ENCODE measurements around the gene UQCC2.

- TF ChIP-seq, protein P1, sequence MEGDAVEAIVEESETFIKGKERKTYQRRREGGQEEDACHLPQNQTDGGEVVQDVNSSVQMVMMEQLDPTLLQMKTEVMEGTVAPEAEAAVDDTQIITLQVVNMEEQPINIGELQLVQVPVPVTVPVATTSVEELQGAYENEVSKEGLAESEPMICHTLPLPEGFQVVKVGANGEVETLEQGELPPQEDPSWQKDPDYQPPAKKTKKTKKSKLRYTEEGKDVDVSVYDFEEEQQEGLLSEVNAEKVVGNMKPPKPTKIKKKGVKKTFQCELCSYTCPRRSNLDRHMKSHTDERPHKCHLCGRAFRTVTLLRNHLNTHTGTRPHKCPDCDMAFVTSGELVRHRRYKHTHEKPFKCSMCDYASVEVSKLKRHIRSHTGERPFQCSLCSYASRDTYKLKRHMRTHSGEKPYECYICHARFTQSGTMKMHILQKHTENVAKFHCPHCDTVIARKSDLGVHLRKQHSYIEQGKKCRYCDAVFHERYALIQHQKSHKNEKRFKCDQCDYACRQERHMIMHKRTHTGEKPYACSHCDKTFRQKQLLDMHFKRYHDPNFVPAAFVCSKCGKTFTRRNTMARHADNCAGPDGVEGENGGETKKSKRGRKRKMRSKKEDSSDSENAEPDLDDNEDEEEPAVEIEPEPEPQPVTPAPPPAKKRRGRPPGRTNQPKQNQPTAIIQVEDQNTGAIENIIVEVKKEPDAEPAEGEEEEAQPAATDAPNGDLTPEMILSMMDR (IDR thresholded peaks at IDR 0.05; ENCODE audit: low read length), result no peak
- TF ChIP-seq EZH2 (IDR thresholded peaks at IDR 0.05; ENCODE audit: borderline replicate concordance, low read length), result no peak
Measured at GRCh38 chr6:33735216-33735615, 23.7 kb upstream of the UQCC2 start.
